H1 (cell line): Measurements from ENCODE around the gene MPHOSPH9. TPM values are rescaled to one million over a fixed set of nuclear protein-coding genes. Genes with fewer than 3 reads are reported as not detected.

Source experiments
- CTCF ChIA-PET: fragments of 300-600 bp; sonication (Branson Sonifier 250); formaldehyde crosslinking; loops from one replicate; lab custom pipeline; 2021; ENCODE audit not compliant: partially characterized antibody; lab: Charles Lee
- POLR2A ChIA-PET: fragments of 300-600 bp; sonication (Branson Sonifier 250); formaldehyde crosslinking; loops from one replicate; lab custom pipeline; 2021; ENCODE audit warnings: inconsistent platforms; ENCODE audit not compliant: partially characterized antibody; lab: Charles Lee
- DNase-seq, 2 experiments: peaks; one replicate each; pipeline versions ENCODE4 v3.0.0 to v3.0.0-alpha.2; 2010 to 2022; ENCODE audit warnings: low spot score in 2 of 2, low read depth in 1 of 2, mixed read lengths in 1 of 2
- FAIRE-seq: peaks from 2 replicates; lab custom pipeline; 2011; peaks lifted over from hg19 to GRCh38; lab: Jason Lieb, UNC
- H2AFZ ChIP-seq: 2 replicates; pipeline ENCODE4 v1.8.1; 2012; ENCODE audit warnings: low read length, inconsistent platforms
- H2AK5ac ChIP-seq: 2 replicates; pipeline ENCODE4 v1.6.1; 2013; ENCODE audit warnings: low read depth, low read length
- H2BK120ac ChIP-seq: replicated peaks from 2 replicates; pipeline ENCODE3; 2013; ENCODE audit warnings: low read depth, low read length, inconsistent platforms
- H2BK12ac ChIP-seq: 2 replicates; pipeline ENCODE4 v1.6.1; 2013; ENCODE audit warnings: low read depth, low read length
- H2BK15ac ChIP-seq: 2 replicates; pipeline ENCODE4 v1.6.1; 2013; ENCODE audit warnings: low read length
- H2BK20ac ChIP-seq: 2 replicates; pipeline ENCODE4 v1.6.1; 2013; ENCODE audit warnings: low read length
- H2BK5ac ChIP-seq: 2 replicates; pipeline ENCODE4 v1.6.1; 2013; ENCODE audit warnings: low read depth, low read length
- H3K14ac ChIP-seq: 2 replicates; pipeline ENCODE4 v1.6.1; 2013; ENCODE audit warnings: inconsistent platforms; ENCODE audit not compliant: insufficient read length
- H3K18ac ChIP-seq: 2 replicates; pipeline ENCODE4 v1.6.1; 2013; ENCODE audit warnings: low read length; ENCODE audit errors: extremely low read depth
- H3K23ac ChIP-seq: 2 replicates; pipeline ENCODE4 v1.6.1; 2013; ENCODE audit warnings: inconsistent platforms; ENCODE audit not compliant: insufficient read length
- H3K23me2 ChIP-seq: 2 replicates; pipeline ENCODE4 v1.6.1; 2013; ENCODE audit warnings: low read depth, low read length
- H3K27ac ChIP-seq: 2 replicates; pipeline ENCODE4 v1.6.1; 2011; ENCODE audit warnings: low read depth, low read length, inconsistent platforms
- H3K27me3 ChIP-seq, 4 experiments: replicated peaks in 1 of 4; 1 replicate in 1 of 4; 2 replicates in 3 of 4; pipeline versions ENCODE4 v1.6.1 to v1.8.1; 2011 to 2013; ENCODE audit warnings: low read length in 3 of 4, mild to moderate bottlenecking in 3 of 4, inconsistent platforms in 2 of 4, mixed read lengths in 2 of 4, moderate library complexity in 1 of 4; ENCODE audit not compliant: control insufficient read depth in 3 of 4, insufficient read depth in 3 of 4; ENCODE audit errors: extremely low read depth in 1 of 4
- H3K36me3 ChIP-seq, 4 experiments: 2 replicates each; pipeline versions ENCODE4 v1.6.1 to v1.8.1; 2011 to 2013; ENCODE audit warnings: mild to moderate bottlenecking in 4 of 4, low read length in 3 of 4, moderate library complexity in 2 of 4, control low read depth in 1 of 4, inconsistent platforms in 1 of 4; ENCODE audit not compliant: insufficient read depth in 4 of 4, control insufficient read depth in 2 of 4
- H3K4ac ChIP-seq: replicated peaks from 2 replicates; pipeline ENCODE3; 2013; ENCODE audit warnings: low read length, low read depth, mixed read lengths, inconsistent platforms; ENCODE audit not compliant: insufficient read length
- H3K4me1 ChIP-seq, 4 experiments: replicated peaks in 1 of 4; 1 replicate in 1 of 4; 2 replicates in 3 of 4; pipeline versions ENCODE4 v1.6.1 to v1.8.1; 2011 to 2013; ENCODE audit warnings: low read length in 3 of 4, inconsistent platforms in 2 of 4, mixed read lengths in 1 of 4; ENCODE audit not compliant: insufficient read depth in 4 of 4, control insufficient read depth in 3 of 4
- H3K4me2 ChIP-seq, 2 experiments: 2 replicates each; pipeline versions ENCODE4 v1.6.1 to v1.8.1; 2011 to 2013; ENCODE audit warnings: low read depth in 2 of 2, low read length in 2 of 2, control low read depth in 1 of 2, inconsistent platforms in 1 of 2, mild to moderate bottlenecking in 1 of 2; ENCODE audit not compliant: insufficient read depth in 1 of 2
- H3K4me3 ChIP-seq, 4 experiments: fragments of 200-600, 300-600 bp in 1 of 4; sonication (generic), shearing (Covaris generic), sonication (Bioruptor Twin) in 1 of 4; 2 replicates each; pipeline versions ENCODE4 v1.5.1 to v1.8.1; 2011 to 2016; ENCODE audit warnings: low read length in 4 of 4, low read depth in 3 of 4, control low read depth in 2 of 4, inconsistent platforms in 2 of 4, mild to moderate bottlenecking in 2 of 4, mixed read lengths in 1 of 4, moderate library complexity in 1 of 4; ENCODE audit not compliant: insufficient read depth in 2 of 4; ENCODE audit errors: extremely low read depth in 1 of 4
- H3K56ac ChIP-seq: replicated peaks from 2 replicates; pipeline ENCODE3; 2013; ENCODE audit warnings: low read depth, mild to moderate bottlenecking, mixed read lengths, low read length, inconsistent platforms; ENCODE audit not compliant: insufficient read length
- H3K79me1 ChIP-seq: 2 replicates; pipeline ENCODE4 v1.6.1; 2013; ENCODE audit warnings: low read depth, low read length, control low read depth
- H3K79me2 ChIP-seq, 2 experiments: 2 replicates each; pipeline versions ENCODE4 v1.6.1 to v1.8.1; 2012 to 2013; ENCODE audit warnings: low read length in 2 of 2, mild to moderate bottlenecking in 2 of 2, inconsistent platforms in 1 of 2; ENCODE audit not compliant: insufficient read depth in 2 of 2, control insufficient read depth in 1 of 2
- H3K9ac ChIP-seq, 4 experiments: replicated peaks in 1 of 4; 1 replicate in 1 of 4; 2 replicates in 3 of 4; pipeline versions ENCODE4 v1.6.1 to v1.8.1; 2011 to 2013; ENCODE audit warnings: low read depth in 3 of 4, low read length in 3 of 4, control low read depth in 2 of 4, mild to moderate bottlenecking in 2 of 4, moderate library complexity in 2 of 4, inconsistent platforms in 1 of 4; ENCODE audit errors: extremely low read depth in 1 of 4
- H3K9me3 ChIP-seq, 2 experiments: 2 replicates each; pipeline versions ENCODE4 v1.6.1 to v1.8.1; 2012 to 2013; ENCODE audit warnings: mild to moderate bottlenecking in 2 of 2, moderate library complexity in 2 of 2, control low read depth in 1 of 2, inconsistent platforms in 1 of 2, low read depth in 1 of 2, low read length in 1 of 2, mixed read lengths in 1 of 2; ENCODE audit not compliant: insufficient read depth in 2 of 2
- H4K20me1 ChIP-seq, 2 experiments: replicated peaks in 1 of 2; 2 replicates each; pipeline versions ENCODE3 to v1.8.1; 2011 to 2013; ENCODE audit warnings: inconsistent platforms in 2 of 2, low read length in 2 of 2, mild to moderate bottlenecking in 1 of 2; ENCODE audit not compliant: insufficient read depth in 2 of 2, control insufficient read depth in 1 of 2
- H4K5ac ChIP-seq: 2 replicates; pipeline ENCODE4 v1.6.1; 2013; ENCODE audit warnings: low read length, low read depth, mixed read lengths, inconsistent platforms; ENCODE audit not compliant: insufficient read length
- H4K8ac ChIP-seq: 2 replicates; pipeline ENCODE4 v1.8.0; 2013; ENCODE audit warnings: mild to moderate bottlenecking, moderate library complexity, low read length, inconsistent platforms; ENCODE audit not compliant: insufficient read depth; ENCODE audit errors: extremely low read depth
- H4K91ac ChIP-seq: replicated peaks from 2 replicates; pipeline ENCODE3; 2013; ENCODE audit warnings: low read length, mixed read lengths, inconsistent platforms; ENCODE audit not compliant: insufficient read length
- CEBPB ChIP-seq: IDR thresholded peaks from 2 replicates; pipeline ENCODE4 v1.6.1; 2012; ENCODE audit warnings: low read depth, low read length
- CHD1 ChIP-seq: IDR thresholded peaks from 2 replicates; pipeline ENCODE4 v1.6.1; 2012; ENCODE audit warnings: low read depth, low read length, improper control_type of control experiment
- EGR1 ChIP-seq: IDR thresholded peaks from 2 replicates; pipeline ENCODE4 v1.6.1; 2011; ENCODE audit warnings: low read depth, low read length, borderline replicate concordance
- RBBP5 ChIP-seq: IDR thresholded peaks from 2 replicates; pipeline ENCODE4 v1.7.1; 2012; ENCODE audit warnings: low read depth, mild to moderate bottlenecking, inconsistent platforms, low read length, moderate library complexity, borderline replicate concordance
- SP1 ChIP-seq: IDR thresholded peaks from 2 replicates; pipeline ENCODE4 v1.6.1; 2011; ENCODE audit warnings: low read depth, low read length
- TAF1 ChIP-seq: IDR thresholded peaks from 2 replicates; pipeline ENCODE4 v1.6.1; 2011; ENCODE audit warnings: mild to moderate bottlenecking, low read depth, low read length
- WGBS, 2 experiments: shearing (Covaris generic) in 1 of 2; methylation state at CpG; one replicate each; pipeline versions ENCODE4 v1.1.6 to v1.1.7; 2013 to 2015; ENCODE audit warnings: low lambda C conversion rate in 2 of 2, mixed read lengths in 2 of 2, inconsistent platforms in 1 of 2, low coverage in 1 of 2, missing lambda C conversion rate in 1 of 2; ENCODE audit not compliant: insufficient replicate concordance in 2 of 2, insufficient coverage in 1 of 2, insufficient read length in 1 of 2; ENCODE audit errors: extremely low coverage in 1 of 2, missing lambda C conversion rate in 1 of 2; 5-methylcytosine and 5-hydroxymethylcytosine counted together
- polyA plus RNA-seq, 7 experiments: library from polyadenylated mRNA; depleted of rRNA in 3 of 7; stranded (reverse) in 5 of 7; unstranded in 2 of 7; fragments of >200 nt in 5 of 7; fragments of 200-250 nt in 2 of 7; gene quantifications; 1 replicate in 5 of 7; 2 replicates in 1 of 7; 4 replicates in 1 of 7; pipeline versions ENCODE4 v1.2.1 to v1.2.3, GENCODE V29; 2011 to 2013; ENCODE audit warnings: missing spikeins in 2 of 7, mixed read lengths in 2 of 7
- total RNA-seq: library from RNA; stranded (reverse); fragmentation: NEBNext Ultra II Directional; extraction: Animal tissue kit (Norgen Biotek cat#: 25700); gene quantifications from 2 replicates; pipeline ENCODE4 v1.2.1, GENCODE V29; 2021
- TF ChIP-seq, protein P1 (sequence below): IDR thresholded peaks from 2 replicates; pipeline ENCODE4 v1.6.1; 2012; ENCODE audit warnings: inconsistent platforms
- TF ChIP-seq, protein P2 (sequence below): IDR thresholded peaks from 2 replicates; pipeline ENCODE4 v1.6.1; 2012; ENCODE audit warnings: inconsistent platforms
- TF ChIP-seq, protein P3 (sequence below): IDR thresholded peaks from 2 replicates; pipeline ENCODE4 v1.6.1; 2011; ENCODE audit warnings: low read depth, mild to moderate bottlenecking, low read length; ENCODE audit not compliant: insufficient read depth

MPHOSPH9 gene
- total and polyA plus RNA-seq, 2 of the 8 experiments (the other 6 are each of a cell fraction or from before 2014, with no cell fraction given): 8.8 to 48.8 TPM

DNA sequence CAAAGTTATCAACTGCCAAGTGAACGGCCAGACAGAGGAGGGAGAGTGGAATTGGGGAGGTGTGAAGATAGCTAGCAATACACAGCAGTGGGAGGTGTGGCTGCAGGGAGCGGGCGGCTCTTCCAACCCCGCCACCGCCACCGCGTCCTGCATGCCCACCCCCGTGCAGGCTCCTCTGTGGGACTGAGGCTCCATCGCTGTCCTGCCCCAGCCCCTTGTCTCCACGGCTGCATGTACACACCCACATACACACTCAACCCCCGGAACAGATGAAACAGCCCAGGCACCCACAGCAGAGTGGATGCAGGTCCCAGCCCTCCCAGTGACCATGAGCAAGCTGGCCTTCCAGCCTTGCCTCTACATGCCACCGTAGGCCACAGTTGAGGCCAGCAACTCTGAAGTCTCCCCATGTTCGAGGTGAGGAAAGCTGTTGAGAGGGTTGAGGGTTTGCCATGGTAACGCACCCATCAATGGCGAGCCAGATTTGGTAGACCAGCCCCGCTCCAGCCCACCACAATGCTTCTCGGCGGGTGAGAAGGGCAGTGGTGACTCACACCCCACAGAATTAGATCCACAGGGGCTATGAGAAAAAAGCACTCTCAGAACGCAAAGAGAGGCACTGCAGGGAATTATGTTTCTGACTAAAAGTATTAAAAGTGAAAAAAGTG is 121.3 kb downstream of the MPHOSPH9 start:
- WGBS, 2 experiments: 82% methylated on average over 17 of the region's 19 CpGs; no CpG with 5 or more reads in 1 of the 2 experiments
- no peak overlapping the region for H3K9ac ChIP-seq
- no peak overlapping the region for H3K4me2 ChIP-seq
- no peaks in the 10 kb centered on the region for H3K9me3 ChIP-seq
- H2AK5ac ChIP-seq: no peak overlapping the region
- H4K20me1 ChIP-seq: no peaks in the 10 kb centered on the region
- H4K5ac ChIP-seq: no peak overlapping the region
- H2BK120ac ChIP-seq: no peak overlapping the region
- H3K4ac ChIP-seq: no peak overlapping the region
- no peak overlapping the region for H4K8ac ChIP-seq
- no peak overlapping the region for H2BK20ac ChIP-seq
- no peak overlapping the region; the same call in 1 of the 2 replicates for H2BK15ac ChIP-seq
- no peak overlapping the region for H3K27ac ChIP-seq
- ChIA-PET CTCF (interaction anchor here (1.1 kb wide), 1 partner anchor 10 kb away, joined by 3 read pairs; no protein-coding TSS in a partner anchor), POLR2A (interaction anchor here (0.7 to 1.1 kb wide), 3 partner anchors 8 to 10 kb away, joined by 3 read pairs; no protein-coding TSS in a partner anchor)
- H3K23me2 ChIP-seq: no peaks in the 10 kb centered on the region
- H4K91ac ChIP-seq: no peak overlapping the region
- H3K79me1 ChIP-seq: no peaks in the 10 kb centered on the region
- no peak for FAIRE-seq
- no peaks in the 10 kb centered on the region for H3K36me3 ChIP-seq
- H2BK5ac ChIP-seq: no peak overlapping the region
- no peak overlapping the region for H3K14ac ChIP-seq
- H3K4me3 ChIP-seq: no peak overlapping the region
- TF ChIP-seq RBBP5 (no peak), SP1 (no peak), CHD1 (no peak), CEBPB (no peak), EGR1 (no peak), TAF1 (no peak)
- TF ChIP-seq, protein P1, sequence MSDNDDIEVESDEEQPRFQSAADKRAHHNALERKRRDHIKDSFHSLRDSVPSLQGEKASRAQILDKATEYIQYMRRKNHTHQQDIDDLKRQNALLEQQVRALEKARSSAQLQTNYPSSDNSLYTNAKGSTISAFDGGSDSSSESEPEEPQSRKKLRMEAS: no peak
- TF ChIP-seq, protein P2, sequence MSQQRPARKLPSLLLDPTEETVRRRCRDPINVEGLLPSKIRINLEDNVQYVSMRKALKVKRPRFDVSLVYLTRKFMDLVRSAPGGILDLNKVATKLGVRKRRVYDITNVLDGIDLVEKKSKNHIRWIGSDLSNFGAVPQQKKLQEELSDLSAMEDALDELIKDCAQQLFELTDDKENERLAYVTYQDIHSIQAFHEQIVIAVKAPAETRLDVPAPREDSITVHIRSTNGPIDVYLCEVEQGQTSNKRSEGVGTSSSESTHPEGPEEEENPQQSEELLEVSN: no peak
- TF ChIP-seq, protein P3, sequence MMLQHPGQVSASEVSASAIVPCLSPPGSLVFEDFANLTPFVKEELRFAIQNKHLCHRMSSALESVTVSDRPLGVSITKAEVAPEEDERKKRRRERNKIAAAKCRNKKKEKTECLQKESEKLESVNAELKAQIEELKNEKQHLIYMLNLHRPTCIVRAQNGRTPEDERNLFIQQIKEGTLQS: no peak
- H3K79me2 ChIP-seq: no peaks in the 10 kb centered on the region
- DNase-seq: no peak
- 0 out of 2 replicates have a peak overlapping the region, but pooled peaks have one; percentile 17 for H2BK12ac ChIP-seq
- no peaks in the 10 kb centered on the region; a peak in 2 of 7 replicates for H3K27me3 ChIP-seq
- H2AFZ ChIP-seq: no peak overlapping the region
- no peak overlapping the region for H3K18ac ChIP-seq
- no peak overlapping the region for H3K23ac ChIP-seq
- peaks cover 0 to 8% (median 4%) of the 10 kb centered on the region in 4 experiments; a peak in 3 of 7 replicates for H3K4me1 ChIP-seq
- H3K56ac ChIP-seq: no peak overlapping the region
